Activated CD4-positive, alpha-beta T cell treated with anti-CD3 and anti-CD28 coated beads for 1 hour (primary cell): ENCODE data around the gene CTIF.

Experiments
- DNase-seq: peaks from one replicate; pipeline ENCODE4 v3.0.0-alpha.2; 2020

CTIF gene

DNA sequence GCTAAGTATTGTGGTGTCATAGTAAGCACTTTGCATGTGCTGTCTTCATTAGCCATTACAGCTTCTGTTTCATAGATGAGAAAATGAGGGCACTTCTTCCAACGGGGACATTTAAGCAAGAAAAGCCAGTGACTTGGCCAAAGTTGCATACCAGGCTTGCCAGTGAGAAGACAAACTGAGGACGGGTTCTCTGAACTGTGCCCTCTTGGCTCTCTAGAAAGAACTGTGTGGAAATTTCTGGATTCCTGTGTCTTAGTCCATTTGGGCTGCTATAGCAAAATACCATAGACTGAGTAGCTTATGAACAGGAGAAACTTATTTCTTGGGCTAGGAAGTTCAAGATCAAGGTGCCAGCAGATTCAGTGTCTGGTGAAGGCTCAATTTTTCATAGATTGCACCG, 13.3 kb downstream of the CTIF start:
- DNase-seq: no peak

DNA sequence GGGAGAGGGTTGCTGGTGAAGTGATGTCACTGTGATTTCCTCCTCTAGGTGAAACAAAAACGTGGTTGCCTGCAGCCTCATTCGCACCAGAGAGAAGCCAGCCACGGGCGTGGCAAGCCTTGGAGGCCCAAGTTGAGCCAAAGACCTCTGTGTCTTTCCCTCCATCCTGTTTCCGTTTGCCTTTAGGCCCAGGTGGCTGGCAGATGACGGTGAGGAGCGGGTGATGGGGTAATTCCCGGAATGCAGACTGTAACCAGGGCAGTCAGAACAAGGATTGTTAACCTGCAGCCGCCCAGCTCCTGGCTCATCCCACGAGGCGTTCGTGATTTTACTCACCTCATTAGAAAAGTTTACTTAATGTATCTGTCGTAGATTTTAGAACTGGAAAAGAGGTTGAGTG, 14.4 kb downstream of the CTIF start:
- DNase-seq: no peak

DNA sequence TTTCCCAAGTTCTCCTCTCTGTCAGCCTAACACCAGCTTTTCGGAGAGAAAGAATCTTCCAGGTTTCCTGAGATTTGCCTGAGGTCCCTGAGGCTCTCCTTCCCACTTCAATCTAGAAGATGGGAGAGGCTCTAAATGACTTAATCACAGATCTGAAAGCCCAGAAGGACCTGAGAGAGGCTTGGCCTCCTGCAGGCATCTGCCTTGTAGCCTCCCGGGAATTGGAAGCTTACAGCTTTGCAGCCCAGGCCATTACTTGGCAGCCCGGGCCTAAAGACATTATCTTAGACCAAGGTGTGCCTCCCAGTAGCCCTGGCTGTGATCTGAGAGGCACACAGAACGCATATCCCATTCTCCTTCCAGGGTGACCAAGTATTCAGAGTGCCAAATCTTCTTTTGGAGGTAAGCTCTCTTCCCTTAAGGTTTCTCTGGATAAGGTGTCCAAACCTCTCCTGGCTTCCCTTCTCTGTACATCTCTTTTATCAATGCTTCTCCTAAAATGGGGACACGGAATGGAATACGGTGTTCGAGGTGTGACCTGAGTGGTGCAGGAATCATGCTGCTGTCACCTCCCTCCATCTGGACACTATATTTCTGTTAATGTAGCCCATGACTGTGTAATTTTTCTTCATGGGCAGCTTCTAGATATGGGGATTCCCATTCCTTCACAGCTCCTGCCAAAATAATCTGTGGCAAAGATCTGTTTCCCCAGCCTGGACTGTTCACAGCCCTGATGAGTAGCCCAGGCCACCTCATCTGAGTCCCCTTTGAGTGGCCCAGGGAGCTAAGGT, 16.0 kb downstream of the CTIF start:
- no peak for DNase-seq

DNA sequence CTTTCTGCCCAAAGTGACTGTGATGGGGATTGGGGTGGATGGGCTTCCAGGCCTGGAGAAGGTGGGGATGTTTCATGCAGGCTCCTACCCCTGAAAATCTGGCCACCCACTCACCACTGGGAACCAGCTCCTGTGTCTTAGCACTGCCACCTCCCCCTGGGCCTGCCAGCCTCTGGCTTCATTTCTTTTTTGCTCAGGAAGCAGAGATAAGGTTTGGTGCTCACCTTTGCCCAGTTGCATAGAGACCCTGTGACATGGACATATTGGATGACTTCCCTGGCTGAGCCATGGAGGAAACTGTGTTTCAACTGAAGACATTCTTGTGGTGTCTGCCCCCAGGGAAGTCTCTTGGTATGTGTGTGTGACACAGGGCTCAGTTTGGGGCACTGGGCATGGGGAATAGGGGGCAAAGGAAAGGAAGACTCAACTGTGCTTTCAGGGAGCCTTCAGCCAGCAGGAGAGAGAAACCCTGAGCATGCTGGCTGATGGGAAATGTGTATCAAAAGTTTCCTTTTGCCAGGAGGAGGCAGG, 16.7 kb downstream of the CTIF start:
- no peak for DNase-seq

DNA sequence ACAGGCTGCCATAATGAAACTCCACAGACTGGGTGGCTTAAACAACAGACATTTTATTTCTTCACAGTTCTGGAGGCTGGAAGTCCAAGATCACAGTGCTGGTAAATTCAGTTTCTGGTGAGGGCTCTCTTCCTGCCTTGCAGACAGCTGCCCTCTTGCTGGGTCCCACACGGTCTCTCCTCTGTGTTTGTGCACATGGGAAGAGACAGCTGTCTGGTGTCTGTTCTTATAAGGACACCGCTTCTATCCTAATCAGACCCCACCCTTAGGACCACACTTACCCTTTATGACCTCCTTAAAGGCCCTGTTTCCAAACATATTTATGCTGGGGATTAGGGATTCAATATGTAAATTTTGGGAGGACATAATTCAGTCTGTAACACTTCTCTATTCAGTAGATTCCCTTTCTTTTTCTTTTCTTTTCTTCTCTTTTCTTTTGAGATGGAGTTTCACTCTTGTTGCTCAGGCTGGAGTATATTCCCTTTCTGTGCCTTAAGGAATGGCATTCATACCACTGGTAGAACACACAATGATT, 18.9 kb downstream of the CTIF start:
- DNase-seq: no peak

DNA sequence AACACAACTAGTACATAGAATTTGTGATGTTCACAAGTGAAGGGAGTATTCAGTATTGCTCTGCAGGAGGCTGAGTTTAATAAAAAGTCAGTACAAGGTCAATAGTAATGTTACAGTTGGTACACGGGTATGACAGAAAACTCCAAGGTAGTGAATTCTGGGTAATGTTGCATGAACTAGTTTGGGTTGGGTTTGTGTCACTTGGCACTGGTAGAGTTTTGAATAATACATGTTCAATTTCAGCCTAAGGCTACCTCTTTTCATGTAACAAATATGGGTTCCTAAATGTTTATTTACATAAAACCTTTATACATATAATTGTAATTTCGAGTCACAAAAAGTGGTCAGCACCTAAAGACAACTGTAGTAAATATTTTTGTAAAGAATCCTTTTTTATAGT, 19.4 kb downstream of the CTIF start:
- no peak for DNase-seq

DNA sequence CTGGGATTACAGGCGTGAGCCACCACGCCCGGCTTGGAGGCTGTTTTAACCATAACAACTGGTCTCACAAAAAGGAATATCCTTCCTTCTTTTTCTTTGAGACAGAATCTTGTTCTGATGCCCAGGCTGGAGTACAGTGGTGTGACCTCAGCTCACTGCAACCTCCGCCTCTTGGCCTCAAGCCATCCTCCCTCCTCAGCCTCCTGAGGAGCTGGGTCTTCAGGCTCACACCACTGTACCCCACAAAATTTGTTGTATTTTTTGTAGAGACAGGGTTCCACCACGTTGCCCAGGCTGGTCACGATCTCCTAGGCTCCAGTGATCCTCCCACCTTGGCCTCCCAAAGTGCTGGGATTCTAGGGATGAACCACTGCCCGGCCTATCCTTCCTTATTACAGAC, 21.7 kb downstream of the CTIF start:
- no peak for DNase-seq

DNA sequence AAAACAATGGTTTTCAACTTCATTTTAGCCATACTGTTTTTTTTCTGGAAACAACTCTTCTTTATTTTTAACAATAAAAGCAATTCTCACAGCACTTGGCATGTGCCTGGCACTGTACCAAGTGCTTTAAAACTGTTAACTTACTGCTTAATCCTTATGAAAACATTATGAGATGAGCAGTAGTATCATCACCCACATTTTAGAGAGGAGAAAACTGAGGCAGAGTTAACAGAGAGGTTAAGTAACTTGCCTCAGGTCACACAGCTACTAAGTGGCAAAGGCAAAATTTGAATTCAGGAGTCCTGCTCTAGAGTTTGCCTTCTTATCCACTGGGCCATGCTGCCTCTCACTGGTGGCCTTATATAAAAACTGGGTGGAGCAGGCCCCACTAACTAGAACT, 23.2 kb downstream of the CTIF start:
- DNase-seq: no peak

DNA sequence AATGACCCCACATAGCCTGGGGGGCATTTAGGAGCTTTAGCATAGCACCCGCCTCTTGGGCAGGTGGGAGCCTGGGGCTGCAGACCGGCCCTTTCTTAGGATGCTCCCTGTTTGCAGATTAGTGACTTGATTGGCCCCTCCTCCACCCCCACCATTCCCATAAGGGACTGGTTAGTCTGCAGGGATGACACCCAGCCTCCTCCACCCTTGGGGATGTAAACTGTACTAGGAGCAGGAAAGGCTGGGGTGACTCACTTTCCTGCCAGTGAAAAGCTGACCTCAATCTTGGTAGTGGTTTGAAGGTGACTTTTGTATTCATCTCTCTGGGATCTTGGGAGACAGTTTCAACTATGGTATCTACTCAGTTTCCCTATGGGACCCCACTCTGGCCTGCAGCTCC, 24.2 kb downstream of the CTIF start:
- no peak for DNase-seq

DNA sequence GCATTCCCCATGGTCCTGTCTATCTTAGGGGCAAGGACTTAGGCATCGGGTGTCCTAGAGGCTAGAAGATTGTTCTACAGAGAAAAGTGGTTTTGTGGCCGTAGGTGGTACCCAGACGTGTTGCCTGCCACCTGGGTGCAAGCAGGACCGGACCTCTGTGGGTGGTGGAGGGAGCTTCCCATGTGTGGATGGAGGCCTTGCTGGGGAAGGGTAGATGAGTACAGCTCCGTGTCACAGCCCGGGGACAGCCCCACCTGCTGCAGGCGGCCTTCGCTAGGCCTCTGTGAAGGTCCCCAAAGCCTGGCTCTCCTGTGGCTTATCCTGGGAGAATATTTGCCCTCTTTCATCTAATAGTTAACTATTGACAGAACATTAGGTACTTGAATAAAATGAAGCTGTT, 25.3 kb downstream of the CTIF start:
- DNase-seq: no peak

DNA sequence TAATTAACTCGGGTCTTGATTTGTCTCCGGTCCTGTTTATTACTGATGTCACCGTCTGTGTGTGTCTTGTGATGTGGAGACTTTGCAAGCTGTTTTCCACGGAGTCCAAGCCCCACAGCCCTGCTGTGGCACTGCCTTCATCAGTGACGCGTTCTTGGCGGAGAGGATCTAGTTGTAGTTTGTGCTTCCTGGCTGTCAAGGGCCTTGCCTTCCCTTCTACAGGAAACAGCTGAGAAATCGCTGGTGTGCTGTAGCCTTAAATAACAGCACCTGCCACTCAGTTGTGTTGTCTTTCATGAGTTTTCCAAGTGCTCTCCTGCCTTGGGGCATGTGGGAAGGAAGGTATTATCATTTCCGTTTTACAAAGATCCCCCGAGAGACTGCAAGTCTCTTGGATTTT, 26.3 kb downstream of the CTIF start:
- DNase-seq: no peak

DNA sequence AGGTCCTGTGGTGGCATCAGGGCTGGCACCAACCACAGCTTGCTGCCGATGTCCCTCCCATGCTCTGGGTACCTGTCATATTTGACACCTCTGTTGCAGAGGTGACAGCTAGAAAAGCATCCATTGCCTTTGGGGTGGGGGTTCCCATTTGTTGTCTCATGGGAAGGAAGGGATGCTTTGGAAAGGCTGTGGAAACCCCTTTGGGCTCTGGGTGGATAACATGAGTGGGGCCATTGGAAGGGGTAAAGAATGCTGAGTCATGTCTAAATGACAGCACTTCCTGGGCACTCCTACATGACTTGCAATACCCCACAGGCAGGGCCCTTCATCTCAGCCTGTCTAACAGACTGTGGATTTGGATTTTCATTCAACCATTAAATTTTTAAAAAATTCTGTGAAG, 27.8 kb downstream of the CTIF start:
- no peak for DNase-seq

DNA sequence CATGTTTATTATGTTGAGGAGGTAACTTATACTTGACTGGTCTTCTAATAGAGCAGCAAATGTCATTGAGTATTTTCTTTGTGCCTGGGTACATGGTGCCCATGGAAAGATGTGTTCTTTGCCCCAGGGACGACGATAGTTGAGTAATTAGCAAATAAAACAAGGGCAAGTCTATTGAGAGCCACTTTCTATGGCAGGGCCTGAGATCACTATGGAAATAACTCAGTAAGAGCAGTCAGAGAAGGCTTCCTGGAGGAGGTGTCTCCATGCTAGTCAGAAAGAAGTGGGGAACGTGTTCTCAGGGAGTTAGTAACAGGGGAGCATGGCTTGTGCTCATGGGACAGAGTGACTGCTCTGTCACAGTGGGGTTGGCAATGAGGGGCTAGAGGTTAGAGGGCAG, 28.6 kb downstream of the CTIF start:
- no peak for DNase-seq

DNA sequence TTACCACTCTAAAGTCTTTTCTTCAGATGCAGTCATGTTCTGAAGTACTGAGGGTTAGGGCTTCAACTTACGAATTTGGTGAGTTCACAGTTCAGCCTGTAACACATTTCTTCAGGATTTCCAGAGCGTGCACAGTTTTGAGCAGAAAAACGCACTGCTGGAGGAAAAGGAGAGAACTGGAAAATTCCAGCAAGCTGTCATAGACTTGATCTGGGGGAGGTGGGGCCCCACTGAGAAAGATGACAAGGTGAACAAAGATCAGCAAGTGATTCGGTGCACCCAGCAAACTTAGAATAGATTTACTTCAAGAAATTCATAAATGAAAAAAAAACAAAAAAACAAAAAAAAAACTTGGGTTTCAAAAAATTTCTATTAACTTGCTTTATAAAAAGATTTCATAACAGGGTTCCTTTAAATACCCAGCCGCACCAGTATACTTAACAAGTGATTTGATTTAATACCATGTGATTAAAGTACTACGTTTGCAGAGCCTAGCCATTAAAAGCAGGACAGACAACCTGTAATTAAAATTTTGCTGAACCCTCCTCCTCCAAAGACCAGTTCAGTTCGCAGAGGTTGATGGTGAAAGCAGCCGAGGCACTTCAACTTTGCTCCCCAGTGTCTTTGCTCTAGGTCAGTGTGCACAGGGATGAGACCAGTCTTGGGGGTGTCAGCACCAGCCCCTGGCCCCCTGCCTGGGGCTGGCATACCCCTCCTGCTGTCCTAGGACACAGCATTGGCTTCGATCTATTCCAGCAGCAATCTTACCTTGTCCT, 30.5 kb downstream of the CTIF start:
- no peak for DNase-seq

DNA sequence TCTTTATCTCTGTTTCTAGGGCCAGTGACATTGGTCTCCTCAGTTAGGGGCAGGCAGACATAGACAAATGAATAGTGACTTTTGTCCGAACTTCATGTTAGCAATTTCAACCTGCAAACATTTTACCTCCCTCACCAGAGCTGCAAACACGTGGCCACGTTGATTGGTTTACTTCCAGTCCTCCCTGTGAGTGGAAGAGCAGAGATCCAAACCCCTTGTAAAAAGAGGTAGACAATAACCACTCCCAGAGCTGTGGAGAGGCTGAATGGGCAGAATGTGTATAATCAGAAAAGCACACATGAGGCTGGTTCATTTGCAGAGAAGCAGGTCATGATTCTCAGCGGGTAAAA, 31.1 kb downstream of the CTIF start:
- no peak for DNase-seq

DNA sequence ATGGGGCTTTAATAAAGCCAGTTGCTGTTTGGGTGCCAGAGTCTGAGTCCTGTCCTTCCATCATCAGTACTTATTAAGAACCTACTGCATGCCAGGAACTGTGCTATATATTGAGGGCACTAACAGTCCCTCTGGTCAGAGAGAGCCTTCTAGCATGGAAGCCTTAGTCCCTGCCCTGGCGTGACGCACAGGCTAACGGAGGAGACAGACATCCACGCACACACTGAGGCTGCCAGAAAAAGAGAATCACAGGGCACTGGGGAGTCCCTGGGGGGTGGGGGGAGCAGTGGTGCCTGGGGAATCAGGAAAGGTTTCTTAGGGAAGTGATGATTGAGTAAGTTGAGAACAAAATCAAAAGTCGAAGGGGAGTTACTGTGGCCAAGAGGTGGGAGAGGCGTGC, 31.5 kb downstream of the CTIF start:
- DNase-seq: no peak

DNA sequence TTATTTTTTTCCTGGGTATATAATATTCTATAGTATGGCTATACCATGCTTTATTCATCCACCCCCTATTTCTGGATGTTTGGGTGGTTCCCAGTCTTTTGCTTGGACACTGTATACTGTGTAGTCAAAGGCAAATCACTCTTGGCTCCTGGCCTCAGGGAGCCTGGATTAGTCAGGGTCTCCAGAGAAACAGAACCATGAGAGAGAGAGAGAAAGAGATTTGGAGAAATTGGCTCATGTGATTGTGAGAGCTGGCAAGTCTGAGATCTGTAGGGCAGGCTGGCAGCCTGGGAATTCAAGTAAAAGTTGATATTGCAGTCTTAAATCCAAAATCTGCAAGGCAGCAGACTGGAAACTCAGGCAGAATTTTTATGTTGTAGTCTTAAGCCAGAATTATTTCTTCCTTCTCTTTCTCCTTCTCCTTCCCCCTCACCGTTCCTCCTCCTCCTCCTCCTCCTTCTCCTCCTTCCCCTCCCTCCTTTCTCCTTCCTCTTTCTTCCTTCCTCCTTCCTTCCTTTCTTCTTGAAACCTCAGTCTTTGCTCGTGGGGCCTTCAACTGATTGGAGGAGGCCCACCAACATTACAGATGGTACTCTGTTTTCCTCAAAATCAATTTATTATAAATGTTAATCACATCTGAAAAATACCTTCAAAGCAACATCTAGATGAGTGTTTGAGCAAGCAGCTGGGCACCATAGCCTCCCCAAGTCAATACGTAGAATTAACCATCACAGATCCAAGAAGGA, 33.0 kb downstream of the CTIF start:
- DNase-seq: no peak

DNA sequence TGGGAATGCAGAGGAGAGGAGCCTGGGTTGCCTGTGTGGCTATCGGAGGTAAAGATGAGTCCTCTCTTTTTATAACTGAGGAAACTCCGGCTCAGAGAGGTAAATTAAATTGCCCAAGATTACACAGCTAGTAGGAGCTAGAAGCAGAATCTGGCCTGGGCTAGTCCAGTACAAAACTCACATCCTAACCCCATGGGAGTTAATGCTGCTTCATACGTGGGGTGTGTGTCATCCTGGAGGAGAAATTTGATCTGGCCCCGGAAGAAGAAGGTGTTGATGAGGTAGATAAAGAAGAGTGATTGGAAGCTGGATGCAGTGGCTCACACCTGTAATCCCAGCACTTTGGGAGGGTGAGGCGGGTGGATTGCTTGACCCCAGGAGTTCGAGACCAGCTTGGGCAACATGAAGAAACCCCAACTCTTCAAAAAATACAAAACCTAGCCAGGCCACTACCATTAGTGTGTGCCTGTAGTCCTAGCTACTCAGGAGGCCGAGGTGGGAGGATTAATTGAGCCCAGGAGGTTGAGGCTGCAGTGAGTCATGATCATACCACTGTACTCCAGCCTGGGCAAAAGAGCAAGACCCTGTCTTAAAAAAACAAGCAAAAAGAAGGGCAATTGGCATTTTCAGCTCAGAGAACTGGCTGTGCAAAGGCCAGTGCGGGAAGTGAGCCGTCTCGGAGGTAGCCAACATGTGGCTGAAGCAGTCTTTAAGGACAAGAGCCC, 33.7 kb downstream of the CTIF start:
- DNase-seq: no peak

DNA sequence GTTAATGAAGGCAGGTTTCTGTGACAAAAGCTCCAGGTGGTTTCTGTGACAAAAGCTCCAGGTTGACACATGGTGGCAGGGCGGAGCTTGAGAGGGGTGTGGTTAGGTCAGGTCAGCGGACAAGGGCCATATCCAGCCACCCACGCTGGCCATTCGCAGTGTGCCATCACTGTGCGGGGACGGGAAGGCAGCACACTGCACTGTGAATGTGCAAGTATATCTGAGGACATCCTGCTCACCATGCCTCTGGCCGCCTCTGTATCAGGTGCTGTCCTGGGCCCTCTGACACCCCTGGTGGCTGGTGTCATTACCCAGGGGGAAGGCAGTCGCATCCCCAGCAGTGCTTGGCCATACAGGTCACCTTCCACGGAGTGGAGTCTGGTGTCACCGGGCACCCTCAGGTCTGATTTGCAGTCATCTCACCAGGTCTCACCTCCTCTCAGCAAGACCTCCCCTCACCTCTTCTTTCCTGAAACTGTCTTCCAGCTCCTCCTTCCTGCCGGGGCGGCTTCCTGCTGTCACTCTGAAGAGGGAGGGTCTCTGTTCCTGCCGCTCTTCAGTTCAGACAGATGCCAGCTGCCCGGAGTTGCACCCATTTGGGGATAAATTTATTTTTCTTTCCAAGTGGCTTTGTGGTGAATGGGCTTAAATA, 34.9 kb downstream of the CTIF start:
- no peak for DNase-seq

DNA sequence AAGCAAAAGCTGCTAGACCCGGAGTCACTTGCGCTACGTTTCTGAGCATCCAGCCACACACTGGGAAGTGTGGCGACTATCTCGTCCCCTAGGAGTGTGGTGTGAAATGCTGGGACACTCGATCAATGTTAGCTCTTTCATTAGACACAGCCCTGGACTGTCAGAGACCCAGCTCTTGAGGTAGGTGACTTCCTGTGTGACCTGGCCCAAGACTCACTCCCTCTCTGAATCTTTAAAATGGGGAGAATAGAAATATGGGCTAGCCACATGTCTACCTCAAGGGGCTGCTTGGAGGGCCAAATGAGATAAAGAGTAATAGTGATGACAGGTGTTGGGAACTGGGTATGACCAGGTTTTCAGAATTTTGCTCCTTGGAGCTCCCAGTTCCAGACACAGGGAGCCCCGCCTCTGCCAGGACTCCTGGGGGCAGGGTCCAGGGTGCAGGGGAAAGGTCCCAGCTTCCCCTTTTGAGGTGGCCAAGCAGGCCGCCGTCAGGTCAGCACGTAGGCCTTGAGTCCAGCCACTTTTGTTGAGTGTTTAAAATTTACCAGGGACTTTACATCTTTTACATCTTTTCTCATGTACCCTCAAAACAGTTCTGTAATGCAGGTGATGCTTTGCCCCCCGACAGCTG, 36.0 kb downstream of the CTIF start:
- DNase-seq: no peak

DNA sequence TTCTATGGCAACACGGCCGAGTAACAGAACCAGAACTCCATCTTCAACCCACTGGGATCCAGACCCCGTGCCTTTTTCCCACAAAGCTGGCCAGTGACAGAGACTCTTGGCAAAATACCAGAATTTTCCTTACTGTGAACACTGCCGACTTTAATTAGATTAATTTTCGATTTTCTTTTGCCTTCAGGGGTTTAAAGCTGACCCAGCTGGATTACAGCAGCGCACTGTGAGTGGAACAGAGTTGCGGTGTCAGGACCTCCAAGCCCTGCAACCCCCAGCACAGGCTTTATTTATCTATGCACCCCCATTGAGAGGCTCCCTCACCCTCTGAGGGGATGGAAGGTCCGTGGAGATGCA, 36.4 kb downstream of the CTIF start:
- DNase-seq: no peak
